Endothelial cell of umbilical vein (primary cell): ENCODE data around the gene ARHGEF28. TPM values are rescaled to one million over a fixed set of nuclear protein-coding genes. Genes with fewer than 3 reads are reported as not detected.

ENCODE experiments used
- BruUV-seq: library from RNA; stranded (reverse); fragments of 400-500 nt; replicated peaks from 2 replicates; lab custom pipeline; 2021; lab: Mats Ljungman, UMichigan
- CTCF ChIA-PET: fragments of 300-600, 350-600 bp; sonication (Branson Sonifier 250); formaldehyde crosslinking; loops from one replicate; lab custom pipeline; 2021; ENCODE audit warnings: antibody characterized with exemption, inconsistent platforms; lab: Charles Lee
- POLR2A ChIA-PET: fragments of 300-600, 350-600 bp; sonication (Branson Sonifier 250); formaldehyde crosslinking; loops from one replicate; lab custom pipeline; 2021; ENCODE audit warnings: antibody characterized with exemption, inconsistent platforms; lab: Charles Lee
- DNase-seq: peaks from one replicate; pipeline ENCODE4 v3.0.0-alpha.2; 2011; ENCODE audit warnings: low read depth, low spot score
- FAIRE-seq: peaks from 2 replicates; lab custom pipeline; 2011; peaks lifted over from hg19 to GRCh38; lab: Jason Lieb, UNC
- H2AFZ ChIP-seq: 2 replicates; pipeline ENCODE4 v1.6.0; 2012; ENCODE audit warnings: low read depth, low read length, control low read depth, inconsistent platforms
- H3K27ac ChIP-seq: 2 replicates; pipeline ENCODE4 v1.5.1; 2011; ENCODE audit warnings: low read depth, mild to moderate bottlenecking, control low read depth, low read length, moderate library complexity; ENCODE audit not compliant: insufficient read depth
- H3K27me3 ChIP-seq, 2 experiments: 2 replicates each; pipeline versions ENCODE4 v1.6.0 to v1.6.1; 2011; ENCODE audit warnings: low read length in 2 of 2, mixed read lengths in 1 of 2; ENCODE audit not compliant: control insufficient read depth in 2 of 2, insufficient read depth in 2 of 2
- H3K36me3 ChIP-seq, 2 experiments: 2 replicates in 1 of 2; 3 replicates in 1 of 2; pipeline ENCODE4 v1.5.1; 2011; ENCODE audit warnings: low read length in 2 of 2, mild to moderate bottlenecking in 1 of 2, moderate library complexity in 1 of 2; ENCODE audit not compliant: control insufficient read depth in 2 of 2, insufficient read depth in 2 of 2; ENCODE audit errors: extremely low read depth in 1 of 2
- H3K4me1 ChIP-seq: 3 replicates; pipeline ENCODE4 v1.5.1; 2011; ENCODE audit warnings: mild to moderate bottlenecking, low read length; ENCODE audit not compliant: control insufficient read depth, insufficient read depth; ENCODE audit errors: extremely low read depth
- H3K4me2 ChIP-seq: 2 replicates; pipeline ENCODE4 v1.6.1; 2011; ENCODE audit warnings: low read length, control low read depth, mixed read lengths; ENCODE audit not compliant: insufficient read depth
- H3K4me3 ChIP-seq, 3 experiments: fragments of 200-600 bp in 1 of 3; sonication (generic), shearing (Covaris generic) in 1 of 3; replicated peaks in 1 of 3; 2 replicates each; pipeline ENCODE4 v1.5.1; 2011 to 2016; ENCODE audit warnings: control low read depth in 3 of 3, low read length in 3 of 3, mild to moderate bottlenecking in 2 of 3, inconsistent platforms in 1 of 3, low read depth in 1 of 3, moderate library complexity in 1 of 3; ENCODE audit not compliant: insufficient read depth in 1 of 3
- H3K79me2 ChIP-seq: 2 replicates; pipeline ENCODE4 v1.6.0; 2012; ENCODE audit warnings: low read length, inconsistent platforms; ENCODE audit not compliant: control insufficient read depth, insufficient read depth
- H3K9ac ChIP-seq: replicated peaks from 2 replicates; pipeline ENCODE3; 2011; ENCODE audit warnings: low read length, control low read depth; ENCODE audit not compliant: insufficient read depth; ENCODE audit errors: extremely low read depth
- H3K9me1 ChIP-seq: replicated peaks from 3 replicates; pipeline ENCODE4 v1.6.0; 2011; ENCODE audit warnings: mild to moderate bottlenecking, low read length; ENCODE audit not compliant: control insufficient read depth, insufficient read depth; ENCODE audit errors: extremely low read depth
- H3K9me3 ChIP-seq: replicated peaks from 2 replicates; pipeline ENCODE4 v1.5.1; 2012; ENCODE audit warnings: low read length, inconsistent platforms; ENCODE audit not compliant: control insufficient read depth, insufficient read depth
- H4K20me1 ChIP-seq: replicated peaks from 2 replicates; pipeline ENCODE3; 2011; ENCODE audit warnings: mild to moderate bottlenecking, low read length; ENCODE audit not compliant: control insufficient read depth, insufficient read depth; ENCODE audit errors: extremely low read depth
- CTCF ChIP-seq, 2 donors: IDR thresholded peaks; 1 replicate in 1 of 2; 2 replicates in 1 of 2; pipeline ENCODE4 v1.5.1; 2011; ENCODE audit warnings: low read length in 2 of 2, mild to moderate bottlenecking in 2 of 2, moderate library complexity in 2 of 2, control low read depth in 1 of 2, inconsistent platforms in 1 of 2, low read depth in 1 of 2; ENCODE audit not compliant: insufficient read depth in 1 of 2; ENCODE audit errors: extremely low read depth in 1 of 2
- EZH2 ChIP-seq: IDR thresholded peaks from 2 replicates; pipeline ENCODE4 v1.6.1; 2012; ENCODE audit warnings: borderline replicate concordance, low read depth, mild to moderate bottlenecking, moderate library complexity, low read length, inconsistent platforms; ENCODE audit not compliant: severe bottlenecking
- FOS ChIP-seq: IDR thresholded peaks from 2 replicates; pipeline ENCODE4 v1.6.1; 2011; ENCODE audit warnings: mild to moderate bottlenecking, low read length, moderate library complexity, borderline replicate concordance; ENCODE audit not compliant: insufficient read depth
- GATA2 ChIP-seq: IDR thresholded peaks from 2 replicates; pipeline ENCODE4 v1.7.0; 2011; ENCODE audit warnings: low read depth, mild to moderate bottlenecking, moderate library complexity, mixed read lengths, low read length; ENCODE audit not compliant: insufficient read length, insufficient read depth
- JUN ChIP-seq: IDR thresholded peaks from 2 replicates; pipeline ENCODE4 v1.6.1; 2011; ENCODE audit warnings: borderline replicate concordance, low read depth; ENCODE audit not compliant: insufficient read length, insufficient read depth
- MAX ChIP-seq: IDR thresholded peaks from 2 replicates; pipeline ENCODE4 v1.6.1; 2011; ENCODE audit not compliant: insufficient read depth, insufficient read length
- MYC ChIP-seq: IDR thresholded peaks from one replicate; pipeline ENCODE4 v1.6.1; 2011; ENCODE audit warnings: mild to moderate bottlenecking, low read depth, low read length
- POLR2A ChIP-seq: IDR thresholded peaks from 2 replicates; pipeline ENCODE4 v1.6.1; 2012; ENCODE audit warnings: low read depth, mild to moderate bottlenecking, control low read depth, low read length
- POLR2AphosphoS5 ChIP-seq: IDR thresholded peaks from 2 replicates; pipeline ENCODE4 v1.6.1; 2012; ENCODE audit warnings: low read depth, mild to moderate bottlenecking, control low read depth, low read length, moderate library complexity; ENCODE audit not compliant: insufficient read depth
- dilution Hi-C: fragments of 300-500 bp; cut with MboI; formaldehyde crosslinking; loops from one replicate; pipeline ENCODE4 v1.15.0; 2019; ENCODE audit warnings: low sequenced_read_pairs; ENCODE audit not compliant: extremely low pct_ligation_motif_present
- intact Hi-C: fragments of 100-400 bp; cut with micrococcal nuclease; formaldehyde crosslinking; loops from one replicate; pipeline ENCODE4 v1.10.0; 2022
- polyA plus RNA-seq, 4 experiments: library from polyadenylated mRNA; depleted of rRNA in 3 of 4; stranded (reverse) in 3 of 4; unstranded in 1 of 4; fragments of >200 nt; gene quantifications; 2 replicates each; pipeline versions ENCODE4 v1.2.1 to v1.2.3, GENCODE V29; 2011 to 2012; ENCODE audit warnings: missing spikeins in 1 of 4
- total RNA-seq: library from RNA; stranded (reverse); gene quantifications from 2 replicates; pipeline ENCODE4 v1.2.3, GENCODE V29; 2021

Gene ARHGEF28
- total and polyA plus RNA-seq, 2 donors (not counting 3 experiments of a cell fraction or from before 2014, with no cell fraction given) = 29.5 to 108 TPM

DNA sequence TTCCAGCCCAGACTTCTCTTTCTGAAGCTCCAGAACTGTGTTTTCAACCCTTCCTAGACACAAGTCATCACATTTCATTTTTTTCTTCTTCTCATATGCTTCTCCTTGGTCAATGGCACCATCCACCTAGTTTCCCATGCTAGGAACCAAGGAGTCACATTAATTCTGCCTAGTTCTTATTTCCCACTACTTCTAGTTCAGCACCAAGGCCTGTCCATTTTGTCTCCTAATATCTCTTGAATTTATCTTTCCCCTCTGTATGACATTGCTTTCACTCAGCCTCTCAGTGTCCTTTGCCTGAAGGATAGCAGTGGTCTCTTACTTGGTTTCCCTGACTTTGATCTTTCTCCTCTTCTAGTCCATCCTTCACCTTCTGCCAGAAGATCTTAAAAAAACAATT is 38.8 kb downstream of the ARHGEF28 start:
- POLR2A ChIA-PET = no interaction called here
- intact Hi-C loops (no loop called here), dilution Hi-C loops (no loop called here)
- Histone ChIP-seq H3K27me3 (no peaks in the 10 kb centered on the region), H4K20me1 (peaks cover 20% of the 10 kb centered on the region), H3K36me3 (peaks cover 4 to 7% of the 10 kb centered on the region in 2 experiments), H3K79me2 (peaks cover 99% of the 10 kb centered on the region), H3K4me3 (no peak overlapping the region), H3K27ac (no peak overlapping the region), H3K4me2 (no peak overlapping the region), H3K9me1 (no peaks in the 10 kb centered on the region), H3K9ac (no peak overlapping the region), H3K4me1 (no peaks in the 10 kb centered on the region), H3K9me3 (no peaks in the 10 kb centered on the region), H2AFZ (no peak overlapping the region)
- BruUV-seq = no TSS peak
- CTCF ChIA-PET = interaction anchor here (1.0 to 1.2 kb wide), 2 partner anchors 9 to 10 kb away, joined by 3 to 4 read pairs; no protein-coding TSS in a partner anchor
- TF ChIP-seq JUN (no peak), MAX (no peak), CTCF (IDR thresholded peaks at IDR 0.05; ENCODE audit: extremely low read depth in 1 of 2, insufficient read depth in 1 of 2, low read depth in 1 of 2, low read length in 2 of 2) (no peak), POLR2A (no peak), EZH2 (no peak), POLR2AphosphoS5 (no peak), MYC (no peak), GATA2 (no peak), FOS (no peak)
- no peak for FAIRE-seq
- no peak for DNase-seq
